Lower leg skin (tissue), 3 donors: ENCODE results near the gene C16orf90.

ENCODE experiments used
- CTCF ChIP-seq, 3 donors: fragments of 450-650 bp; IDR thresholded peaks; one replicate each; pipeline ENCODE4 v1.5.1; 2016; ENCODE audit warnings: antibody characterized with exemption in 3 of 3, mild to moderate bottlenecking in 3 of 3, moderate library complexity in 2 of 3
- POLR2A ChIP-seq, 2 donors: fragments of 450-650 bp; IDR thresholded peaks; one replicate each; pipeline ENCODE4 v1.6.1; 2016 to 2017; ENCODE audit warnings: antibody characterized with exemption in 2 of 2, mild to moderate bottlenecking in 1 of 2, moderate library complexity in 1 of 2

DNA sequence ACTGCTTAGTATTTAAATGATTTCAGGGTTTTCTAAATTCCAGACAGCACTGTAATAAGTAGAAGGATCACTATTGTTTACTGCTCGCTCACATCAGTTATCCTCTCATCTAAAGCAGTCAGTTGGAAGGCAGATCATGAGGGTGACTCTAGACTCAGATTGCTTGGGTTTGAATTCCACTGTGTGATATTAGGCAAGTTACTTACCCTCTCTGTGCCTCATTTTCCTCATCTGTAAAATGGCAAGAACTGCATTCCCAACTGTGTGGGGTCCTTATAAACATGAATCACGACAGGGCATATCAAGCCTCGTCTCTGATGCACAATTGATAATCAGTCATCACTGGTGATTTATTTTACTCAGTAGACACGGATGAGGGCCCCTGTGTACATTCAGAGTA, 20.6 kb upstream of the C16orf90 start:
- TF ChIP-seq CTCF (IDR thresholded peaks at IDR 0.05) (no peak), POLR2A (IDR thresholded peaks at IDR 0.05) (no peak)
